T-helper 9 cell (primary cell): Measurements from ENCODE around the gene OGFRL1.

Source experiments
- DNase-seq: peaks from one replicate; pipeline ENCODE4 v3.0.0-alpha.2; 2020

The OGFRL1 gene

GRCh38 chr6:71335544-71335943 is 46.9 kb downstream of the OGFRL1 start:
- no peak for DNase-seq

- DNase-seq = no peak
Measured at GRCh38 chr6:71336901-71337300, 48.3 kb downstream of the OGFRL1 start.

GRCh38 chr6:71338540-71339316 is 50.1 kb downstream of the OGFRL1 start:
- DNase-seq = no peak

GRCh38 chr6:71342772-71343171 is 54.2 kb downstream of the OGFRL1 start:
- no peak for DNase-seq

- DNase-seq = no peak
Measured at GRCh38 chr6:71345476-71346333, 57.1 kb downstream of the OGFRL1 start.

GRCh38 chr6:71346334-71346694 is 57.7 kb downstream of the OGFRL1 start:
- no peak for DNase-seq

GRCh38 chr6:71347119-71347518 is 58.5 kb downstream of the OGFRL1 start:
- DNase-seq = no peak

- no peak for DNase-seq
Measured at GRCh38 chr6:71349395-71349794, 60.8 kb downstream of the OGFRL1 start.

GRCh38 chr6:71349976-71350615 is 61.5 kb downstream of the OGFRL1 start:
- DNase-seq = no peak

GRCh38 chr6:71351190-71351589 is 62.6 kb downstream of the OGFRL1 start:
- DNase-seq = no peak
